ENCODE measurements around the gene RAB1A. TPM values are rescaled to one million over a fixed set of nuclear protein-coding genes. Genes with fewer than 3 reads are reported as not detected.

Gene RAB1A
- total and polyA plus RNA-seq, 9 of the 15 experiments (the other 6 are each of a cell fraction or from before 2014, with no cell fraction given) = 43.8 to 163 (median 67.7) TPM

DNA sequence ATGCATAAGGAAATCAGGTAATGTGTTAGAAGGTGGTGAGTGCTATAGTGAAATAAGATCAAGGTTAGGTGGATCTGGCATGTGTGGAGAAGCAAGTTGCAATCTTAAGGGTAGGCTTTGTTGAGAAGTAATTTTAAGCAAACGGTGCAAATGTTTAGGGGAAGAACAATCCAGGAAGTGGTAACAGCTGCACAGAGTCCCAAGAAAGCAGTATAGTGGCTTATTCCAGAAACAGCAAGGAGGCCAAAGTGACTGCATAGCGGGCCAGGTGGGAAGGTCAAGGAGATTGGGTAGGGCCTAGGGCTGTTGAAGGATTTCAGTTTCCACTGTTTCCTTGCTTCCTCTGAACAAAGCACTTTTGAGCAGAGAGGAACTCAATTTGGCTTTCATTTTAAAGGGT is 30.0 kb upstream of the RAB1A start:
- WGBS (ENCODE audit: insufficient coverage, low coverage, missing lambda C conversion rate) = 38% methylated on average over 2 of the region's 2 CpGs
- no peak overlapping the region for H3K4me2 ChIP-seq (ENCODE audit: insufficient read depth, low read length)
- in situ Hi-C loops (cut with MboI) = loop anchor here (25.0 kb wide), 1 partner anchor 248 kb away; no protein-coding TSS in a partner anchor

More for the DNA sequence above, 30.0 kb upstream of the RAB1A start:
- Histone ChIP-seq H3K4me1 (replicated peaks in 1 of 2; ENCODE audit: control insufficient read depth in 2 of 2, insufficient read depth in 2 of 2, low read length in 2 of 2) (peaks cover 0 to 3% of the 10 kb centered on the region in 2 experiments; a peak in 1 of 5 replicates), H2AFZ (ENCODE audit: low read depth, low read length) (peak overlapping the region; percentile 38; the same call in 1 of the 2 replicates), H3K9ac (ENCODE audit: insufficient read depth in 1 of 2, low read depth in 2 of 2, low read length in 2 of 2) (no peak overlapping the region), H3K9me3 (replicated peaks; ENCODE audit: control insufficient read depth, insufficient read depth, low read depth, low read length) (no peaks in the 10 kb centered on the region), H4K20me1 (replicated peaks; ENCODE audit: control insufficient read depth, insufficient read depth, low read length) (no peaks in the 10 kb centered on the region), H3K27ac (ENCODE audit: extremely low read depth, low read depth, low read length) (no peak overlapping the region), H3K27me3 (ENCODE audit: control insufficient read depth in 2 of 2, insufficient read depth in 2 of 2, low read length in 2 of 2) (no peaks in the 10 kb centered on the region), H3K4me3 (no peak overlapping the region), H3K36me3 (ENCODE audit: control insufficient read depth, insufficient read depth, low read length) (no peaks in the 10 kb centered on the region), H3K9me1 (ENCODE audit: control insufficient read depth, insufficient read depth, low read length) (no peaks in the 10 kb centered on the region), H3K79me2 (ENCODE audit: control insufficient read depth, insufficient read depth, low read length) (no peaks in the 10 kb centered on the region)
- POLR2A ChIA-PET = interaction anchor here (0.6 to 0.7 kb wide), 2 partner anchors 11 to 15 kb away, joined by 3 read pairs; no protein-coding TSS in a partner anchor
- DNase-seq (ENCODE audit: extremely low read depth in 1 of 4, low spot score in 3 of 4) (no peak), ATAC-seq (no peak), FAIRE-seq (no peak)
- BruUV-seq (replicated peaks) = no TSS peak
- intact Hi-C loops (cut with micrococcal nuclease) = no loop called here
- CTCF ChIA-PET (ENCODE audit: low intra/inter-chr PET ratio) = no interaction called here
- TF ChIP-seq, protein P1, sequence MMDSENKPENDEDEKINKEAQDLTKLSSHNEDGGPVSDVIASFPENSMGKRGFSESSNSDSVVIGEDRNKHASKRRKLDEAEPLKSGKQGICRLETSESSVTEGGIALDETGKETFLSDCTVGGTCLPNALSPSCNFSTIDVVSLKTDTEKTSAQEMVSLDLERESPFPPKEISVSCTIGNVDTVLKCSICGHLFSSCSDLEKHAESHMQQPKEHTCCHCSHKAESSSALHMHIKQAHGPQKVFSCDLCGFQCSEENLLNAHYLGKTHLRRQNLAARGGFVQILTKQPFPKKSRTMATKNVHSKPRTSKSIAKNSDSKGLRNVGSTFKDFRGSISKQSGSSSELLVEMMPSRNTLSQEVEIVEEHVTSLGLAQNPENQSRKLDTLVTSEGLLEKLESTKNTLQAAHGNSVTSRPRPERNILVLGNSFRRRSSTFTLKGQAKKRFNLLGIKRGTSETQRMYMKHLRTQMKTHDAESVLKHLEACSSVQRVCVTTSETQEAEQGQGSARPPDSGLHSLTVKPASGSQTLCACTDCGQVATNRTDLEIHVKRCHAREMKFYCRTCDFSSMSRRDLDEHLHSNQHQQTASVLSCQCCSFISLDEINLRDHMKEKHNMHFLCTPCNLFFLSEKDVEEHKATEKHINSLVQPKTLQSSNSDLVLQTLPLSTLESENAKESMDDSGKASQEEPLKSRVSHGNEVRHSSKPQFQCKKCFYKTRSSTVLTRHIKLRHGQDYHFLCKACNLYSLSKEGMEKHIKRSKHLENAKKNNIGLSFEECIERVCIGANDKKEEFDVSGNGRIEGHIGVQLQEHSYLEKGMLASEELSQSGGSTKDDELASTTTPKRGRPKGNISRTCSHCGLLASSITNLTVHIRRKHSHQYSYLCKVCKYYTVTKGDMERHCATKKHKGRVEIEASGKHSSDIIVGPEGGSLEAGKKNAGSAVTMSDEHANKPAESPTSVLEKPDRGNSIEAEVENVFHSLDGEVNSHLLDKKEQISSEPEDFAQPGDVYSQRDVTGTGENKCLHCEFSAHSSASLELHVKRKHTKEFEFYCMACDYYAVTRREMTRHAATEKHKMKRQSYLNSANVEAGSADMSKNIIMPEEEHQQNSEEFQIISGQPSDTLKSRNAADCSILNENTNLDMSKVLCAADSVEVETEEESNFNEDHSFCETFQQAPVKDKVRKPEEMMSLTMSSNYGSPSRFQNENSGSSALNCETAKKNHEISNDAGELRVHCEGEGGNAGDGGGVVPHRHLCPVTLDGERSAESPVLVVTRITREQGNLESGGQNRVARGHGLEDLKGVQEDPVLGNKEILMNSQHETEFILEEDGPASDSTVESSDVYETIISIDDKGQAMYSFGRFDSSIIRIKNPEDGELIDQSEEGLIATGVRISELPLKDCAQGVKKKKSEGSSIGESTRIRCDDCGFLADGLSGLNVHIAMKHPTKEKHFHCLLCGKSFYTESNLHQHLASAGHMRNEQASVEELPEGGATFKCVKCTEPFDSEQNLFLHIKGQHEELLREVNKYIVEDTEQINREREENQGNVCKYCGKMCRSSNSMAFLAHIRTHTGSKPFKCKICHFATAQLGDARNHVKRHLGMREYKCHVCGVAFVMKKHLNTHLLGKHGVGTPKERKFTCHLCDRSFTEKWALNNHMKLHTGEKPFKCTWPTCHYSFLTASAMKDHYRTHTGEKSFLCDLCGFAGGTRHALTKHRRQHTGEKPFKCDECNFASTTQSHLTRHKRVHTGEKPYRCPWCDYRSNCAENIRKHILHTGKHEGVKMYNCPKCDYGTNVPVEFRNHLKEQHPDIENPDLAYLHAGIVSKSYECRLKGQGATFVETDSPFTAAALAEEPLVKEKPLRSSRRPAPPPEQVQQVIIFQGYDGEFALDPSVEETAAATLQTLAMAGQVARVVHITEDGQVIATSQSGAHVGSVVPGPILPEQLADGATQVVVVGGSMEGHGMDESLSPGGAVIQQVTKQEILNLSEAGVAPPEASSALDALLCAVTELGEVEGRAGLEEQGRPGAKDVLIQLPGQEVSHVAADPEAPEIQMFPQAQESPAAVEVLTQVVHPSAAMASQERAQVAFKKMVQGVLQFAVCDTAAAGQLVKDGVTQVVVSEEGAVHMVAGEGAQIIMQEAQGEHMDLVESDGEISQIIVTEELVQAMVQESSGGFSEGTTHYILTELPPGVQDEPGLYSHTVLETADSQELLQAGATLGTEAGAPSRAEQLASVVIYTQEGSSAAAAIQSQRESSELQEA (IDR thresholded peaks at IDR 0.05; ENCODE audit: low read depth) = no peak
- TF ChIP-seq, protein P2, sequence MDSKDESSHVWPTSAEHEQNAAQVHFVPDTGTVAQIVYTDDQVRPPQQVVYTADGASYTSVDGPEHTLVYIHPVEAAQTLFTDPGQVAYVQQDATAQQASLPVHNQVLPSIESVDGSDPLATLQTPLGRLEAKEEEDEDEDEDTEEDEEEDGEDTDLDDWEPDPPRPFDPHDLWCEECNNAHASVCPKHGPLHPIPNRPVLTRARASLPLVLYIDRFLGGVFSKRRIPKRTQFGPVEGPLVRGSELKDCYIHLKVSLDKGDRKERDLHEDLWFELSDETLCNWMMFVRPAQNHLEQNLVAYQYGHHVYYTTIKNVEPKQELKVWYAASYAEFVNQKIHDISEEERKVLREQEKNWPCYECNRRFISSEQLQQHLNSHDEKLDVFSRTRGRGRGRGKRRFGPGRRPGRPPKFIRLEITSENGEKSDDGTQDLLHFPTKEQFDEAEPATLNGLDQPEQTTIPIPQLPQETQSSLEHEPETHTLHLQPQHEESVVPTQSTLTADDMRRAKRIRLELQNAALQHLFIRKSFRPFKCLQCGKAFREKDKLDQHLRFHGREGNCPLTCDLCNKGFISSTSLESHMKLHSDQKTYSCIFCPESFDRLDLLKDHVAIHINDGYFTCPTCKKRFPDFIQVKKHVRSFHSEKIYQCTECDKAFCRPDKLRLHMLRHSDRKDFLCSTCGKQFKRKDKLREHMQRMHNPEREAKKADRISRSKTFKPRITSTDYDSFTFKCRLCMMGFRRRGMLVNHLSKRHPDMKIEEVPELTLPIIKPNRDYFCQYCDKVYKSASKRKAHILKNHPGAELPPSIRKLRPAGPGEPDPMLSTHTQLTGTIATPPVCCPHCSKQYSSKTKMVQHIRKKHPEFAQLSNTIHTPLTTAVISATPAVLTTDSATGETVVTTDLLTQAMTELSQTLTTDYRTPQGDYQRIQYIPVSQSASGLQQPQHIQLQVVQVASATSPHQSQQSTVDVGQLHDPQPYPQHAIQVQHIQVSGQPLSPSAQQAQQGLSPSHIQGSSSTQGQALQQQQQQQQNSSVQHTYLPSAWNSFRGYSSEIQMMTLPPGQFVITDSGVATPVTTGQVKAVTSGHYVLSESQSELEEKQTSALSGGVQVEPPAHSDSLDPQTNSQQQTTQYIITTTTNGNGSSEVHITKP (IDR thresholded peaks at IDR 0.05; ENCODE audit: partially characterized antibody) = no peak
- no peak for TF ChIP-seq ZEB2 (IDR thresholded peaks at IDR 0.05)
- TF ChIP-seq, protein P3, sequence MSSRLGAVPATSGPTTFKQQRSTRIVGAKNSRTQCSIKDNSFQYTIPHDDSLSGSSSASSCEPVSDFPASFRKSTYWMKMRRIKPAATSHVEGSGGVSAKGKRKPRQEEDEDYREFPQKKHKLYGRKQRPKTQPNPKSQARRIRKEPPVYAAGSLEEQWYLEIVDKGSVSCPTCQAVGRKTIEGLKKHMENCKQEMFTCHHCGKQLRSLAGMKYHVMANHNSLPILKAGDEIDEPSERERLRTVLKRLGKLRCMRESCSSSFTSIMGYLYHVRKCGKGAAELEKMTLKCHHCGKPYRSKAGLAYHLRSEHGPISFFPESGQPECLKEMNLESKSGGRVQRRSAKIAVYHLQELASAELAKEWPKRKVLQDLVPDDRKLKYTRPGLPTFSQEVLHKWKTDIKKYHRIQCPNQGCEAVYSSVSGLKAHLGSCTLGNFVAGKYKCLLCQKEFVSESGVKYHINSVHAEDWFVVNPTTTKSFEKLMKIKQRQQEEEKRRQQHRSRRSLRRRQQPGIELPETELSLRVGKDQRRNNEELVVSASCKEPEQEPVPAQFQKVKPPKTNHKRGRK (tag; IDR thresholded peaks at IDR 0.05) = no peak
- no peak for TF ChIP-seq ZNF830 (CRISPR knock-in tag; IDR thresholded peaks at IDR 0.05)
- TF ChIP-seq, protein P4, sequence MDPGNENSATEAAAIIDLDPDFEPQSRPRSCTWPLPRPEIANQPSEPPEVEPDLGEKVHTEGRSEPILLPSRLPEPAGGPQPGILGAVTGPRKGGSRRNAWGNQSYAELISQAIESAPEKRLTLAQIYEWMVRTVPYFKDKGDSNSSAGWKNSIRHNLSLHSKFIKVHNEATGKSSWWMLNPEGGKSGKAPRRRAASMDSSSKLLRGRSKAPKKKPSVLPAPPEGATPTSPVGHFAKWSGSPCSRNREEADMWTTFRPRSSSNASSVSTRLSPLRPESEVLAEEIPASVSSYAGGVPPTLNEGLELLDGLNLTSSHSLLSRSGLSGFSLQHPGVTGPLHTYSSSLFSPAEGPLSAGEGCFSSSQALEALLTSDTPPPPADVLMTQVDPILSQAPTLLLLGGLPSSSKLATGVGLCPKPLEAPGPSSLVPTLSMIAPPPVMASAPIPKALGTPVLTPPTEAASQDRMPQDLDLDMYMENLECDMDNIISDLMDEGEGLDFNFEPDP (CRISPR knock-in tag; IDR thresholded peaks at IDR 0.05) = no peak
- TF ChIP-seq ZFX (CRISPR knock-in tag; IDR thresholded peaks at IDR 0.05) = no peak

All from K562 (cell line).